Adrenal gland (tissue), 5 donors: Measurements from ENCODE around the gene GTSE1.

ENCODE experiments used
- POLR2A ChIP-seq, 2 donors: fragments of 450-650 bp; IDR thresholded peaks; one replicate each; pipeline ENCODE4 v1.6.1; 2017; ENCODE audit warnings: antibody characterized with exemption in 2 of 2, mild to moderate bottlenecking in 2 of 2, moderate library complexity in 1 of 2
- TF ChIP-seq, protein P1 (sequence below), 6 experiments: fragments of 450-650 bp in 4 of 6; fragments of 200-600 bp in 2 of 6; sonication (generic) in 1 of 6; IDR thresholded peaks; 1 replicate in 5 of 6; 2 replicates in 1 of 6; pipeline versions ENCODE4 v1.5.1 to v1.8.0; 2016 to 2021; ENCODE audit warnings: antibody characterized with exemption in 6 of 6, mild to moderate bottlenecking in 2 of 6, moderate library complexity in 1 of 6
- donor health status: DM: no; HTN: no; CAD: no.

- TF ChIP-seq, protein P1, sequence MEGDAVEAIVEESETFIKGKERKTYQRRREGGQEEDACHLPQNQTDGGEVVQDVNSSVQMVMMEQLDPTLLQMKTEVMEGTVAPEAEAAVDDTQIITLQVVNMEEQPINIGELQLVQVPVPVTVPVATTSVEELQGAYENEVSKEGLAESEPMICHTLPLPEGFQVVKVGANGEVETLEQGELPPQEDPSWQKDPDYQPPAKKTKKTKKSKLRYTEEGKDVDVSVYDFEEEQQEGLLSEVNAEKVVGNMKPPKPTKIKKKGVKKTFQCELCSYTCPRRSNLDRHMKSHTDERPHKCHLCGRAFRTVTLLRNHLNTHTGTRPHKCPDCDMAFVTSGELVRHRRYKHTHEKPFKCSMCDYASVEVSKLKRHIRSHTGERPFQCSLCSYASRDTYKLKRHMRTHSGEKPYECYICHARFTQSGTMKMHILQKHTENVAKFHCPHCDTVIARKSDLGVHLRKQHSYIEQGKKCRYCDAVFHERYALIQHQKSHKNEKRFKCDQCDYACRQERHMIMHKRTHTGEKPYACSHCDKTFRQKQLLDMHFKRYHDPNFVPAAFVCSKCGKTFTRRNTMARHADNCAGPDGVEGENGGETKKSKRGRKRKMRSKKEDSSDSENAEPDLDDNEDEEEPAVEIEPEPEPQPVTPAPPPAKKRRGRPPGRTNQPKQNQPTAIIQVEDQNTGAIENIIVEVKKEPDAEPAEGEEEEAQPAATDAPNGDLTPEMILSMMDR (IDR thresholded peaks at IDR 0.05), result no peak
- no peak for TF ChIP-seq POLR2A (IDR thresholded peaks at IDR 0.05)
These were observed 22.6 kb downstream of the GTSE1 start for GRCh38 chr22:46319319-46319718.
